Measurements from ENCODE around the gene MLXIPL.

MLXIPL gene

DNA sequence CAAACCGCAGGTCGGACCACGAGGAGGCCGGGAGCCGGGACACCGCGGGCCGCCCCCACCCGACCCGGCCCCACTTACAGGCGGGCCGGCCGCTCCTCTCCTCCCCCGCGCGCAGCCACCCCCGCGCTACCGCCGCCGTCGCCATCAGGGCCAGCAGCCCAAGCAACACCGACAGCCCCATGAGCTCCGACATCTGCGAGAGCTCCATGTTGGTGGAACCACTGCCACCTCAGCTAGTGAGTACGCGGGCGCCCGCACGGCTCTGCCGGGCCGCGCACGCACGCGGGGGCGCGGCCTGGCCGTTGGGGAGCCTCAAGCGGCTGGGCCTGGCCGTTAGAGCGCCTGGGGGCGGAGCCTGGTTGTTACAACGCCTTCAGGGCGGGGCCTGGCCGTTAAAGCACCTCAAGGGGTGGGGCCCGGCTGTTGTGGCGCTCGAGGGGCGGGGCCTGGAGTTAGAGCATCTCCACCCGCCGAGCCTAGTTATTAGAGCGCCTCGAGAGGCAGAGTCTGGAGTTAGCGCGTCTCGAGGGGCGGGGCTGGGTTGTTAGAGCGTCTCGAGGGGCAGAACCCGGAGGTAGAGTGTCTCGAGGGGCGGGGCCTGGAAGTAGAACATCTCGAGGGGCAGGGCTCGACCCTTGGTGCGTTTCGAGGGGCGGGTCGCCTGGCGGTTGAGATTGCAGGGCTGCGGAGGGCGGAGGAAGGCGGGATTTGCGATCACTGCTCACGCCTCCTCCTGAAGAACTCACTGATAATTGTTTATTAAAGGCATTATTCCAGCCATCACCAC lies 45.8 kb downstream of the MLXIPL start, which contains the start of gene TBL2:
TSS of gene TBL2 (minus strand) at position 238 of the 787 bp plus-strand sequence. CDS start at position 208, 30 bp downstream.
- in situ Hi-C loops (cut with HindIII; ENCODE audit: low sequenced_read_pairs) = no loop called here
- DNase-seq (ENCODE audit: low read depth) = peak; percentile 97
- peak; percentile 16 for TF ChIP-seq CTCF (IDR thresholded peaks at IDR 0.05; ENCODE audit: low read depth, low read length, missing control alignments)
- peak within 1 kb of the TSS; percentile 94 for H3K4me3 ChIP-seq (ENCODE audit: low read depth, low read length)

- in situ Hi-C loops (cut with HindIII; ENCODE audit: low sequenced_read_pairs) = no loop called here
- no peak for DNase-seq (ENCODE audit: low read depth)
- H3K4me3 ChIP-seq (ENCODE audit: low read depth, low read length) = peak overlapping the region; percentile 94
- no peak for TF ChIP-seq CTCF (IDR thresholded peaks at IDR 0.05; ENCODE audit: low read depth, low read length, missing control alignments)
These were observed 46.5 kb downstream of the MLXIPL start for GRCh38 chr7:73577627-73578341.

DNA sequence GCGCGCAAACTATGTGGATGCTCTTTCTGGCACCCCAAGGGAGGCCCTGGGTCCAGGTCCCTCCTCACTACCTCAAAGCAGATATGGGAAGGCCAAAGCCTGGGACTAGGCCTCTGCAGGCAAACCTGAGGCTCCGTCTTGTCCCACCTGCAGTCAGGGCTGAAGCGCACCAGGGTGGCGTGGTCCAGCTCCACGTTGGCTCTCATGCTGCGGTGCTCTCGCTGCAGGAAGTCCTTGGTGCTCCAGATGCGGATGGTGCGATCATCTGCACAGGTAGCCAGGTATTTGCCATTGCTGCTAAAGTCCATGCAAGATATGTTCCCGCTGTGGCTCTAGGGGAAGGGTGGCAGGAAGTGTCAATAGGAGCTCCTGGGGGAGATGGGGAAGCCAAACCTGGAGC lies 50.5 kb downstream of the MLXIPL start:
- TF ChIP-seq CTCF (IDR thresholded peaks at IDR 0.05; ENCODE audit: low read depth, low read length, missing control alignments) = no peak
- no peak for DNase-seq (ENCODE audit: low read depth)
- in situ Hi-C loops (cut with HindIII; ENCODE audit: low sequenced_read_pairs) = no loop called here
- H3K4me3 ChIP-seq (ENCODE audit: low read depth, low read length) = no peak overlapping the region

DNA sequence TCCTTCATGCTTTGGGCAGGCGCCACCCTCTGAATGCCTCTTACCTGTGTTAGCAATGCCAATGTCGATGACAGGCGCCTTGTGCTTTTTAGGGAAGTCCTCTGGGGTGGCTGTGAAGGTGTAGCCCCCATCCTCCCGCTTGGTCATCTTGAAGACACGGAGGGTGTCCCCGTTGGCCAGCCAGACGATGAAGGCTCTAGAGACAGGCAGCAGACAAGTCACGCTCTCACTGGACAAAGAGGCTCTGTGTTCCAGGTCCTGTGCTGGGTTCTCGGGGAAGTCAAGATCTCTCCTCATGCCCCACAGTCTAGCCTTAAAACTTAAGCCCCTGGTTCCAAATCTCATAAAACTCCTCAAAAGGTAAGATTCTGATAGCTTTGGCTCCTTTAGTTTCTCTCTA lies 51.0 kb downstream of the MLXIPL start:
- no peak for DNase-seq (ENCODE audit: low read depth)
- TF ChIP-seq CTCF (IDR thresholded peaks at IDR 0.05; ENCODE audit: low read depth, low read length, missing control alignments) = no peak
- in situ Hi-C loops (cut with HindIII; ENCODE audit: low sequenced_read_pairs) = no loop called here
- H3K4me3 ChIP-seq (ENCODE audit: low read depth, low read length) = no peak overlapping the region

DNA sequence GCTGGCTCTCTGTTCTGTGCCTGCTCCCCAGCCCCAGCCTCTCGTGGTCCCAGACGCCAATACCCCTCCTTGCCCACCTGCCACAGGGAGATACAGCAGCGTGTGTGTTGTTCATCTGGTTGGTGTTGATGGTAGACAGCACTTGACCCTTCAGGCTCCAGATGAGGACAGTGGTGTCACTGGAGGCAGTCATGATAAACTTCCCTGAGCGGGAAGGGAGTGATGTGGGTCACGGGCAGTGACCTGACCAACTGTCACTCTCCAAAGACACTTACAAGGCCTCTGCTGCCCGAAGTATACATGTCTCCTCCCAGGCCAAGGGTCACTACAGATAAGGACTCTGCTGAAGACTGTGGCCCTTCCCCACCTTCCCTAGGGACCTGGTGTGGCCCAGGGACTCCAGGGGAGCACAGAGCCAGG lies 51.5 kb downstream of the MLXIPL start:
- in situ Hi-C loops (cut with HindIII; ENCODE audit: low sequenced_read_pairs) = no loop called here
- no peak for TF ChIP-seq CTCF (IDR thresholded peaks at IDR 0.05; ENCODE audit: low read depth, low read length, missing control alignments)
- H3K4me3 ChIP-seq (ENCODE audit: low read depth, low read length) = no peak overlapping the region
- no peak for DNase-seq (ENCODE audit: low read depth)

- DNase-seq (ENCODE audit: low read depth) = no peak
These were observed 53.3 kb downstream of the MLXIPL start for GRCh38 chr7:73570977-73571376.

More at GRCh38 chr7:73570977-73571376, 53.3 kb downstream of the MLXIPL start:
- H3K4me3 ChIP-seq (ENCODE audit: low read depth, low read length) = no peak overlapping the region
- in situ Hi-C loops (cut with HindIII; ENCODE audit: low sequenced_read_pairs) = no loop called here
- no peak for TF ChIP-seq CTCF (IDR thresholded peaks at IDR 0.05; ENCODE audit: low read depth, low read length, missing control alignments)

All from astrocyte of the cerebellum (primary cell).